Fibroblast of mammary gland (primary cell): ENCODE measurements around the gene SYNE4.
"Not testable (repeated sequence)": the region's sequence is repeated elsewhere in the genome, so short reads cannot be mapped to it uniquely, and the experiment has no call there.

Experiments
- DNase-seq: peaks from one replicate; pipeline ENCODE4 v3.0.0-alpha.2; 2010; ENCODE audit warnings: low read depth
- H3K4me3 ChIP-seq: 2 replicates; pipeline ENCODE4 v1.5.1; 2011; ENCODE audit warnings: low read depth, mild to moderate bottlenecking, low read length, moderate library complexity; ENCODE audit not compliant: control insufficient read depth
- CTCF ChIP-seq: conservative IDR thresholded peaks from 2 replicates; pipeline ENCODE4 v1.5.1; 2011; ENCODE audit warnings: low read depth, low read length, inconsistent platforms; ENCODE audit not compliant: control insufficient read depth, insufficient read depth

SYNE4 gene

GRCh38 chr19:35959968-35960320 is 48.7 kb downstream of the SYNE4 start:
- DNase-seq = no peak
- no peak overlapping the region for H3K4me3 ChIP-seq
- no peak for TF ChIP-seq CTCF

- H3K4me3 ChIP-seq = no peak overlapping the region
- TF ChIP-seq CTCF = no peak
- DNase-seq = no peak
These were observed 49.3 kb downstream of the SYNE4 start for GRCh38 chr19:35959040-35959967.

- no peak overlapping the region for H3K4me3 ChIP-seq
- no peak for TF ChIP-seq CTCF
- DNase-seq = no peak
These were observed 50.0 kb downstream of the SYNE4 start for GRCh38 chr19:35958660-35959039.

- not testable (repeated sequence) for DNase-seq, H3K4me3 ChIP-seq
These were observed 51.2 kb downstream of the SYNE4 start for GRCh38 chr19:35957411-35957810.

GRCh38 chr19:35955881-35956634 is 52.6 kb downstream of the SYNE4 start:
- no peak overlapping the region for H3K4me3 ChIP-seq
- no peak for DNase-seq
- no peak for TF ChIP-seq CTCF
